SK-N-MC (cell line): ENCODE measurements around the gene CADPS2.

Experiments used
- EZH2 ChIP-seq: fragments of 200-600 bp; sonication (generic); IDR thresholded peaks from one replicate; pipeline ENCODE4 v1.6.1; 2017; ENCODE audit warnings: antibody characterized with exemption
- FOXP2 ChIP-seq: optimal IDR thresholded peaks from 2 replicates; pipeline ENCODE3; 2011; ENCODE audit warnings: mild to moderate bottlenecking, moderate library complexity; ENCODE audit not compliant: insufficient read depth; ENCODE audit errors: extremely low read length, control extremely low read depth
- POLR2AphosphoS5 ChIP-seq: IDR thresholded peaks from 2 replicates; pipeline ENCODE4 v1.6.1; 2012; ENCODE audit warnings: mild to moderate bottlenecking, low read depth, low read length, borderline replicate concordance

DNA sequence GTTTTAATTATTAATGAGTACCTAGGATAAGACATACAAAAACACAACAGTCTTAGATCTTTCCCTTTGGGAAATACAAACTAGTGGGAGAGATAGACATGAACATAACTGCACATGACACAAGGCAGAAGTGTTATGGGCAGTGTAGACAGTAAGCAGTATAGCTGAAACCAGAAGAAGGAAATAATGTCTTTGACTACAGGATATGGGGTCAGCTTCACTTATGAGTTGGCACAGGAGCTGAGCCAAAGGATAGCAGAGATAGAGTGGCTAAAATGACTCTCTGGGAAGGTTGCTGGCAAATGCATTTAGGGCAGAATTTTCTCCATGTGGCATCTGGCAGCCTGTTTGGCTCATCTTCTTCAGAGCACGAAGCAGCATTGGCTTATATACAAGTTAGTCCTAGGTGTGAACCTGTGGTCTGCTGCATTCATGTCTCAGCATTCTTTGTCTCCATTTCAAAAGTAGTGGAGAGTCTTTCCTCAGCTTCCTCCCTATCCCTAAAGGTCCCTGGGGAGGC is 521.4 kb downstream of the CADPS2 start:
- TF ChIP-seq EZH2, result no peak
- TF ChIP-seq POLR2AphosphoS5, result no peak
- TF ChIP-seq FOXP2, result no peak
